Stimulated activated CD4-positive, alpha-beta T cell treated with anti-CD3 and anti-CD28 coated beads, Interleukin-15, amount 100 ng/mL, for 48 hours (primary cell): Measurements from ENCODE around the gene SLC16A3.

Experiments
- DNase-seq, 2 donors: peaks; one replicate each; pipeline ENCODE4 v3.0.0-alpha.2; 2020; ENCODE audit warnings: low read depth in 2 of 2

Gene SLC16A3

DNA sequence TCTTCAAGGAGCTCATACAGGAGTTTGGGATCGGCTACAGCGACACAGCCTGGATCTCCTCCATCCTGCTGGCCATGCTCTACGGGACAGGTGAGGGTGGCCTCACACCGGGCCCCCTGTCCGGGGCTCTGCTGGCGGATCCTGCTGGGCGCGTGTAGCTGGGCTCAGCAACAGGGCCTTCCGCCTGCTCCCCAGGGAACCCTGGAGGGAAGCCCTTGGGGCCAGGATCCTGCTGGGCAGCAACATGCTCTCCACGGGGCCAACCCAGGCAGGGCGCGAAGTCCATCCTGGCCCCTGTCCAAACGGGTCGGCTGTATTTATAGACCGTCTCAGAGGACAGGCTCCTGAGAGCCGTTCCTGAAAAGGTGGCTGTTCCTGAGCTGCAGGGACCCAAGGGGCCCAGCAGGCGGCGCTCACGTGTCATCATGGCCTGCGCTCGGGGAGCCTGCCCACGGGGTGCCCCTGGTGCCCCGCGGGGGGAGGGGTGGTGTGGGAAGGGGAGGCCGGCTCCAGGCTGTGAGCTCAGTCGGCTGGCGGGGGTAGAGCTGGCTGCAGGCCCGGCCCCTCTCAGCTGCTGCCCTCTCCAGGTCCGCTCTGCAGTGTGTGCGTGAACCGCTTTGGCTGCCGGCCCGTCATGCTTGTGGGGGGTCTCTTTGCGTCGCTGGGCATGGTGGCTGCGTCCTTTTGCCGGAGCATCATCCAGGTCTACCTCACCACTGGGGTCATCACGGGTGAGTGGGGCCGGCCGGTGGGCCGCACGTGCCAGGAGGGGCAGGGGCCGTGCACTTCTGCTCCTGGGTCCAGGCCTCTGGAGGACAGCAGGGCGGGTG lies 7.5 kb downstream of the SLC16A3 start:
- DNase-seq = peak in 1 of 2 donors; percentile 57

GRCh38 chr17:82237083-82237745 lies 8.4 kb downstream of the SLC16A3 start:
- DNase-seq = no peak

GRCh38 chr17:82237746-82238471 lies 9.1 kb downstream of the SLC16A3 start:
- no peak for DNase-seq

DNA sequence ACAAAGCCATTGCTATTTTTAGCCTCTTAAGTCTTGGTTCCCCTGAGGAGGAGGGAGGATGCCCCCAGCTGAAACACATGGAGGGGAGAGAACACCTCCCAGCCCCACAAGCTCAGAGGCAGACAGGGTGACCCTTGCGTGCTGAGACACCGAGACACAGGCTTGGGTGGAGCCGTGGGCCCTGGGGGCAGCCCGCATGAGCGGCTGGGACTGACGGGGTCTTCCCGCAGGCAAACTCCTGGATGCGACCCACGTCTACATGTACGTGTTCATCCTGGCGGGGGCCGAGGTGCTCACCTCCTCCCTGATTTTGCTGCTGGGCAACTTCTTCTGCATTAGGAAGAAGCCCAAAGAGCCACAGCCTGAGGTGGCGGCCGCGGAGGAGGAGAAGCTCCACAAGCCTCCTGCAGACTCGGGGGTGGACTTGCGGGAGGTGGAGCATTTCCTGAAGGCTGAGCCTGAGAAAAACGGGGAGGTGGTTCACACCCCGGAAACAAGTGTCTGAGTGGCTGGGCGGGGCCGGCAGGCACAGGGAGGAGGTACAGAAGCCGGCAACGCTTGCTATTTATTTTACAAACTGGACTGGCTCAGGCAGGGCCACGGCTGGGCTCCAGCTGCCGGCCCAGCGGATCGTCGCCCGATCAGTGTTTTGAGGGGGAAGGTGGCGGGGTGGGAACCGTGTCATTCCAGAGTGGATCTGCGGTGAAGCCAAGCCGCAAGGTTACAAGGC lies 9.8 kb downstream of the SLC16A3 start:
- peak; percentile 61 to 62 for DNase-seq

GRCh38 chr17:82239401-82239925 lies 10.6 kb downstream of the SLC16A3 start:
- no peak for DNase-seq

DNA sequence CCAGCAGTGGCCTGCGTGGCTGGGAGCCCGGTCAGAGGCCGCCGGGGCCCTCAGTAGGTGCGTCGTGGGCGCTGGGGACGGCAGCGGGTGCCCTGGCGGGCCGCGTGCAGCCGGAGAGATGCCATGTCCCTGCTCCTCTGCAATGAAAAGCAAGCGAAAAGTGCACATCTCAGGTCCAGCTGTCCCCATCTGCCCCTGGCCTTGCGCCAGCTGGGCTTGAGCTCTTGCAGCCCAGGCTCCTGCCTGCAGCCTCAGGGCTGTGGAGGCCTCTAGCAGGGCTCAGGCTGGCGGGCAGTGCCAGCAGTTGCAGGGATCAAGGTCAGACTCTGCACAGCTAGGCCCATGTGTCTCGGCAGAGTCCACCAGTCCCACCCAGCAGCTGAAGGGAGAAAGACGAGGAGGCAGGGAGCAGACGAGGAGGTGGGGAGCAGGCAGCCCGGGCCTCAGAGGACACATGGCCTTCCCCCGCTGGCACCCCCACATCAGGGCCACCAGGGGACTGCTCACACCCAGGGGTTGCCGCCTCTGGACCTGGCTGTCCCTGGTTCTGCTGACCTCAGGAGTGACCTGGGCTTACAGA lies 11.2 kb downstream of the SLC16A3 start:
- DNase-seq = no peak

- no peak for DNase-seq
Observed at GRCh38 chr17:82240506-82241182, 11.8 kb downstream of the SLC16A3 start.

DNA sequence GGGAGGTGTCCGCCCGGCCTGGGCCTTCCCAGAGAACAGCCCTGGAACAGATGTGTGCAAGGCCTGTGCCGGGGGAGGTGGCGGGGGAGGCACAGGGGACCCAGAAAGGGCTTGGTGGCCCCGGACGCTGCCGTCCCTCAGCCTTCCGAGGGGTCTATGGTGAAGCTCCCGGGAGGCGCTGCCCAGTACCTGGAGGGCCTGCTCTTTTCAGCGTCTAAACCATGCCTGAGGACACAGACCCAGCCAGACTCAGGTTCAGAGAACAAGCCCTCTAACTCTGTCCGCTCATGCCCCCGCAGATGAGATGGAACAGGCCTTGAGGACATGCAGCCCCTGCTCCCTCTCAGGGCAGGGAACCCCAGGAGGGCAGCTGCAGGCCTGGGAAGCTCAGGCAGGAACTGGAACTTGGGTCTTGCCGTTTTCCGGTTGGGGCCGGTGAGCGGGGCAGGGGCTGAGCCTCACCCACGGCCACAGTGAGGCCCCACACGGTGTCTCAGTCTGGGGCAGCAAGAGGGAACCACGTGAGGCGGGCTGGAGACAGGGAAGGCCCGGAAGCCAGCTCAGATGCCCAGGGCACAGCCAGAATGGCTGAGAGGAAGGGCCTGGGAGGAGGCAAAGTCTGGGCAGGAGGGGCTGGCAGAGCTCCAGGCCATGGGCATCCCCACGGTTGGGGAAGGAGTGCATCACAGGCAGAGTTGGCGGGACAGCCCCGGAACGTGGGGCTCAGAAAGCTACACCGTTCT lies 12.5 kb downstream of the SLC16A3 start:
- peak; percentile 52 to 56 for DNase-seq

DNA sequence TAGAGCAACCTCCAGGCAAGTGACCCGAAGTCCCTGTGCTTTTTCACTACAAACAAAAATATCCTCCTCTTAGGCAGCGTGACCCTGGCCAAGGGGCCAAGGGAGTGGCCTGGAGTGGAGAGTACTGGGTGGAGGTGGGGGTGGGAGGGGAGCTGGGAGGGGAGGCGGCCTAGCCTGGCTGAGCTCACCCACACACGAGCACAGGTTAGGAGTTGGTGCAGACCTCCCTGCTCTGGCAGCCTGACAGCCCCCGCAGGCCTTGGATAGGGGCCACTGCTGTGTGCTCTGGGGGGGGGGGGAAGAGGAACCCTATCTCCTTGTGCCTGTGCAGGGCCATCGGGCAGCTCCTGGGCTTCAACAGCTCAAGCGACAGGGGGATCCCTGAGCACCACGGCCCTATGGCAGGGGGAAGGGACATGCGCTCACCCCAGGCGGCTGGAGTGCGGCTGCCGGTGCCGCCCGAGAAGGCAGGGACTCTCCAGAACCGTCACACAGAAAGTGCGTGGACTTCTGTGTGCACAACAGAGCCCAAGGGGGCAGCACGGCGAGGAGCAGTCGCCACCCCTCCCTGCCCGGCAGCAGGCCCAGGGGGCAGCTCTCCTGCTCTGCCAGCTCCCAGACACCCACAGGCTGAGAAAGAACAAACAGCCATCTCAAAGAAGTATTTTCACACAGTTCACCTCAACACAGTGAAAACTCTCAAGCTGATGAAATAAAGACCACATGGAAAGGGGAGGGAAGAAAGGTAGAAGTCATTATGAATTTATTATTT lies 13.3 kb downstream of the SLC16A3 start:
- DNase-seq = no peak

- DNase-seq = no peak
Observed at GRCh38 chr17:82242698-82242976, 13.8 kb downstream of the SLC16A3 start.

DNA sequence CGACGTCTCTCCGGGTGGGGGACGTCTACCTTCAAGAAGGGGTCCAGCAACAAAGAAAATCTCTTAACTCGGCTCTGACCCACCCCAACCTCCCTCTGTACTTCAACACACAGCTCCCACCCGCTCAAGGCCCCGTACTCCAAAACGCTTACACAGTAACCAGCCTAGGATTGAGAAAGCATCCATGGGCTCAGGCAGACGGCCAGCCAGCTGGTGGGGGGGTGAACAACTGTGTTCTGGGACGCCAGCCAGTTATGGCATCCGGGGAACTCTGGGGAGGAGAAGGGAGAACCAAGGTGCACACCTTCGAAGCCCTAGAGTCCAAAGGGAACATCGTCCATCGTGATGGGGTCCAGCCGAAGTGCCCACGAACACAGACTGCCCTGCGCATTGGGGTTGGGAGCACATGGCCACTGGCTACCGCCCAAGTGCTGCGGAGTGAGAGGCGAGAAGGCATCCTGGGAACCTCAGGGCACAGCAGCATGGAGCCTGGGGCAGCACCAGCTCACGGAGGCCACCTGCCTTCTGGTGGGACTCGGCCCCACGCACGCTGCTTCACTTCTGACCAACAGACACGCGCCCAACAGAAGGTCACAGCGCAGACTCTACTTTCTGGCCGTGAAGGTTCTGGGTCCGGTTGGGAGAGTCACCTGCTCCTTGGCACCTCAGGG lies 14.3 kb downstream of the SLC16A3 start:
- DNase-seq = no peak

GRCh38 chr17:82243648-82244412 lies 15.0 kb downstream of the SLC16A3 start:
- DNase-seq = no peak

DNA sequence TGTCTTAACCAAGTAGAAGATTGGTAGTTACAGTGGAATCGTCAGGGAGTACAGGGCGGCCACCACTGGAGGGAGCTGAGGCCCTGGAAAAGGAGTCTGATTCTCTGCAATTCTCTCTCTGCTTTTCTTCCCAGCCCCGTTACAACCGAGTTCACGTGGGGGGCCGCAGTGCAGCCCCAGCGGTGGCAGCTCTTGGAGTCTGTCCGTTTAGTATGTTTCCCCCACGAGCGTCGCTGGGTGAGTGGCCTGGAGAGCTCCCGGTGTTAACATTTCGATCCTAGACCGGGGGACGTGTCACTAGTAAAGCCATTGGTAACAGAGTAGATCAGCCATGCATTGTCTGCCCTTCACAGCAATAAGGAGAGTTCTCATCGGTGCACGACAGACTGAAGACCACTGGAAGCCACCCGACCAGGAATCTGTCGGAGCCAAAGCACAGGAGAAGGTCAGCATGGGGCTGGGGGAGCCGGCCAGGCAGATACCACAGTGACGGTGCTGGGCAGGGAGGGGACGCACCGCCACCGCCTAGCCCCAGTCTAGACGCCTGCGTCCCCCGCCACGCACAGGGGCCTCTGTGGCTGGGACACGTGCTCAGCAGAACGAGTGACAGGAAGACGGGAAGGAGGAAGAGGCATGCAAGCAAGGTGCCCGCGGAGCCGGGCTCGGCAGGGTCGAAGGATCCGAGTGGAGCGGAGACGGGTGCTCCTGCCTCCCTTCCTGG lies 15.7 kb downstream of the SLC16A3 start:
- no peak for DNase-seq

GRCh38 chr17:82245134-82246039 lies 16.5 kb downstream of the SLC16A3 start:
- DNase-seq = no peak

GRCh38 chr17:82246040-82246364 lies 17.2 kb downstream of the SLC16A3 start:
- no peak for DNase-seq

GRCh38 chr17:82246365-82247181 lies 17.7 kb downstream of the SLC16A3 start:
- DNase-seq = no peak
